Measurements from ENCODE around the gene PDYN. TPM values are rescaled to one million over a fixed set of nuclear protein-coding genes. Genes with fewer than 3 reads are reported as not detected.
A peak's percentile ranks its signal among the peaks of the same experiment; 100 is the strongest.

Gene PDYN
- total RNA-seq, 4 donors from 2014 or later: not detected

DNA sequence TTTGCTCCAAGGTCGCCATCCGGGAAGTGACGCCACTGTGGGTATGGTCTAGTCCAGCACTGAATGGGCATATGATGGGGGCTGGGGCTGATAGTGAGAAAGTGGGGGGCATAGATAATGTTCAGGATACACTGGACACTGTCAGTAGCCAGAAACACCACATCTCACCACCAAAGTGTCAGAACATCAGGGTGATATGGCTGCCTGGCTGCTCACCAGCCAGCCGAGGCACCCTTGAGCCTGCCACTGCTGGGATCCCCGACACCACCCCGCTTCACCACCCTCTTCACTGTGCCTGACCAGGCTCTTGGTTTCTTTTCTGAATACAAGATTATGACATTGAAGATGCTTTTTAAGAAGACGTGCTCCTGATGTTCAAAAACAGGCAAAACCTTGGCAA is 51.8 kb downstream of the PDYN start:
- no peak for DNase-seq (ENCODE audit: low spot score)
- ATAC-seq (ENCODE audit: low FRiP score): no peak
- TF ChIP-seq, protein P1, sequence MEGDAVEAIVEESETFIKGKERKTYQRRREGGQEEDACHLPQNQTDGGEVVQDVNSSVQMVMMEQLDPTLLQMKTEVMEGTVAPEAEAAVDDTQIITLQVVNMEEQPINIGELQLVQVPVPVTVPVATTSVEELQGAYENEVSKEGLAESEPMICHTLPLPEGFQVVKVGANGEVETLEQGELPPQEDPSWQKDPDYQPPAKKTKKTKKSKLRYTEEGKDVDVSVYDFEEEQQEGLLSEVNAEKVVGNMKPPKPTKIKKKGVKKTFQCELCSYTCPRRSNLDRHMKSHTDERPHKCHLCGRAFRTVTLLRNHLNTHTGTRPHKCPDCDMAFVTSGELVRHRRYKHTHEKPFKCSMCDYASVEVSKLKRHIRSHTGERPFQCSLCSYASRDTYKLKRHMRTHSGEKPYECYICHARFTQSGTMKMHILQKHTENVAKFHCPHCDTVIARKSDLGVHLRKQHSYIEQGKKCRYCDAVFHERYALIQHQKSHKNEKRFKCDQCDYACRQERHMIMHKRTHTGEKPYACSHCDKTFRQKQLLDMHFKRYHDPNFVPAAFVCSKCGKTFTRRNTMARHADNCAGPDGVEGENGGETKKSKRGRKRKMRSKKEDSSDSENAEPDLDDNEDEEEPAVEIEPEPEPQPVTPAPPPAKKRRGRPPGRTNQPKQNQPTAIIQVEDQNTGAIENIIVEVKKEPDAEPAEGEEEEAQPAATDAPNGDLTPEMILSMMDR (IDR thresholded peaks at IDR 0.05): no peak

DNA sequence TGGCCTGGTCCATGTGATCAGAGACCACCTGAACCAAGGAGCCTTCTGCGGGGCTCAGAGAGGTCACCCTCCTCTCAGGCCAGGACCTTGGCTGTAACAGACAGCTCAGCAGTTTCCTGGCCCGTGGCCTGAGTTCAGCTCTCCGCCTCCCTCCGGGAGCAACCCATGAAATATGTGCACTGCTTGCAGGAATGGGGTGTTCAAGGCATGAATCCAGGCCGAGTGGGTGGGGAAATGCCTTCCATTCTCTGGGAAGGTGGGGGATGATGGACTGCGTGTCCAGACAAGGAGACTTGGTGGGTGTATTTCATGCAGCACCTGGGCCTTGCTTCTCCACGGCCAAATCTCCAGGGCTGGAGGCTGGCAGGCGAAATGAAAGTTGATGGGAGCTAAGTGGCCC is 52.6 kb downstream of the PDYN start:
- peak; percentile 60 for DNase-seq (ENCODE audit: low spot score)
- TF ChIP-seq, protein P1 (IDR thresholded peaks at IDR 0.05): no peak
- ATAC-seq (ENCODE audit: low FRiP score): peak; percentile 73

DNA sequence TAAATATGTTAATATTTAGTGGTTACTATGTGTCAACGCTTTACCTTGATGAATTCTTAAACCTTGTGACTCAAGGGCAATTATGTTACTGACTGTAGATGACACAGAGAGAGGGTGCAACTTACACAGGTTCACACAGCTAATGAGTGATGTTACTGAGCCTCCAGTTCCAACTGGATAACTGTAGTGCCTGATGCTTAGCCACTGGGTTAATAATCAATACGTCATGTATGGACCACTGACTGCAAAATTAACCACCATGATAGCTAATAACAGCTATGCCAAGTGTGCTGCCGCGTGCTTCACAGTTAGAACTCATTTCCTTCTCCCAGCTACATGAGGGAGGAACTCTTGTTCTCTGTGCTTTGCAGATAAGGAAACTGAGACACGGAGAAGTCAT is 53.3 kb downstream of the PDYN start:
- DNase-seq (ENCODE audit: low spot score): no peak
- TF ChIP-seq, protein P1 (IDR thresholded peaks at IDR 0.05): no peak
- no peak for ATAC-seq (ENCODE audit: low FRiP score)

DNA sequence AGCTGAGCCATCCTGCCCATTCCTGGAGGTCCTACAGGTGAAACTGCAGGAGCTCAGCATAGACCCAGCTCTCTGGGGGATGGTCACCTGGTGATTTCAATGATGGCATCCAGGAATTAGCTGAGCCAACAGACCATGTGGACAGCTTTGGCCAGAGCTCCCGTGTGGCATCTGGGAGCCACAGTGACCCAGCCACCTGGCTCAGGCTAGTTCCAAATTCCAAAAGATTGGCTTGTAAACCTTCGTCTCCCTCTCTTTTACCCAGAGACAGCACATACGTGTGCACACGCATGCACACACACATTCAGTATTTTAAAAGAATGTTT is 54.6 kb downstream of the PDYN start:
- TF ChIP-seq, protein P1 (IDR thresholded peaks at IDR 0.05): no peak
- ATAC-seq (ENCODE audit: low FRiP score): no peak
- no peak for DNase-seq (ENCODE audit: low spot score)

DNA sequence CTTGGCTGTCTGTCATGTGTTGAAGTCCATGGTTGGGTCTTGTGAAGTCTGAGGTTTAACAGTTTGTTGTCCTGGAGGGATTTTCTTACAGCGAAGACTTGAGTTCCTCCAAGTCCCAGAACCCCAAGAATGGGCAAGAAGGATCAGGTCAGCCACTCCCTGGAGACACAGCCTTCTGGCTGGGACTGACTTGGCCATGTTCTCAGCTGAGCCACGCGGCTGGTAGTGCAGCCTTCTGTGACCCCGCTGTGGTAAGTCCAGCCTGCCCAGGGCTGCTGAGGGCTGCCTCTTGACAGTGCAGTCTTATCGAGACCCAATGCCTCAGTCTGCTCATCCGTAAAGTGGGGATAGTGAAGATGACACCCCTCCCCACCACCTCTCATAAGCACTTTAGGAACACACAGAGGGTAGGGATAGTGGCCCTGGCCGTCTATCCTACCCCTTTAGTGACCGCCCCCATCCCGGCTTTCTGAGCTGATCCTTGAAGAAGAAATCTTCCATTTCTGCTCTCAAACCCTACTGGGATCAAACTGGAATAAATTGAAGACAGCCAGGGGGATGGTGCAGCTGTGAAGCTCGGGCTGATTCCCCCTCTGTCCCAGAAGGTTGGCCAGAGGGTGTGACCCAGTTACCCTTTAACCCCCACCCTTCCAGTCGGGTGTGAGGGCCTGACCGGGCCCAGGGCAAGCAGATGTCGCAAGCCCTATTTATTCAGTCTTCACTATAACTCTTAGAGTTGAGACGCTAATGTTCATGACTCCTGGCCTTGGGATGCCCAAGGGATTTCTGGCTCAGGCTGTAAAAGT is 55.2 kb downstream of the PDYN start:
- TF ChIP-seq, protein P1 (IDR thresholded peaks at IDR 0.05): no peak
- DNase-seq (ENCODE audit: low spot score): no peak
- ATAC-seq (ENCODE audit: low FRiP score): no peak

DNA sequence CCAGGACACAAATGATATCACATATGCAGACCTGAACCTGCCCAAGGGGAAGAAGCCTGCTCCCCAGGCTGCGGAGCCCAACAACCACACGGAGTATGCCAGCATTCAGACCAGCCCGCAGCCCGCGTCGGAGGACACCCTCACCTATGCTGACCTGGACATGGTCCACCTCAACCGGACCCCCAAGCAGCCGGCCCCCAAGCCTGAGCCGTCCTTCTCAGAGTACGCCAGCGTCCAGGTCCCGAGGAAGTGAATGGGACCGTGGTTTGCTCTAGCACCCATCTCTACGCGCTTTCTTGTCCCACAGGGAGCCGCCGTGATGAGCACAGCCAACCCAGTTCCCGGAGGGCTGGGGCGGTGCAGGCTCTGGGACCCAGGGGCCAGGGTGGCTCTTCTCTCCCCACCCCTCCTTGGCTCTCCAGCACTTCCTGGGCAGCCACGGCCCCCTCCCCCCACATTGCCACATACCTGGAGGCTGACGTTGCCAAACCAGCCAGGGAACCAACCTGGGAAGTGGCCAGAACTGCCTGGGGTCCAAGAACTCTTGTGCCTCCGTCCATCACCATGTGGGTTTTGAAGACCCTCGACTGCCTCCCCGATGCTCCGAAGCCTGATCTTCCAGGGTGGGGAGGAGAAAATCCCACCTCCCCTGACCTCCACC is 56.4 kb downstream of the PDYN start:
- DNase-seq (ENCODE audit: low spot score): peak; percentile 21
- ATAC-seq (ENCODE audit: low FRiP score): no peak
- TF ChIP-seq, protein P1 (IDR thresholded peaks at IDR 0.05): no peak

Data from omental fat pad (tissue), 4 donors.